Neuronal stem cell (in vitro differentiated cells): Measurements from ENCODE around the gene SFRP5.

Experiments
- DNase-seq: peaks from one replicate; pipeline ENCODE4 v3.0.0-alpha.2; 2013; ENCODE audit warnings: low spot score
- H2AFZ ChIP-seq: one replicate; pipeline ENCODE4 v1.6.1; 2013; ENCODE audit warnings: mild to moderate bottlenecking, low read length, inconsistent platforms
- H2AK5ac ChIP-seq: 2 replicates; pipeline ENCODE4 v1.6.1; 2013; ENCODE audit warnings: low read depth, mild to moderate bottlenecking, inconsistent platforms, low read length, moderate library complexity, mixed read lengths
- H2BK120ac ChIP-seq: 2 replicates; pipeline ENCODE4 v1.6.1; 2013; ENCODE audit warnings: low read depth, mild to moderate bottlenecking, inconsistent platforms, low read length, moderate library complexity, mixed read lengths
- H2BK12ac ChIP-seq: one replicate; pipeline ENCODE4 v1.6.1; 2013; ENCODE audit warnings: low read length, inconsistent platforms
- H2BK15ac ChIP-seq: 2 replicates; pipeline ENCODE4 v1.6.1; 2013; ENCODE audit warnings: mild to moderate bottlenecking, low read length, inconsistent platforms, mixed read lengths
- H2BK5ac ChIP-seq: one replicate; pipeline ENCODE4 v1.6.1; 2013; ENCODE audit warnings: inconsistent platforms, mild to moderate bottlenecking, low read length, moderate library complexity
- H3K14ac ChIP-seq: one replicate; pipeline ENCODE4 v1.6.1; 2013; ENCODE audit warnings: low read length, inconsistent platforms
- H3K18ac ChIP-seq: 2 replicates; pipeline ENCODE4 v1.6.1; 2013; ENCODE audit warnings: low read length, inconsistent platforms
- H3K23ac ChIP-seq: 2 replicates; pipeline ENCODE4 v1.6.1; 2013; ENCODE audit warnings: low read depth, mild to moderate bottlenecking, mixed read lengths, low read length, inconsistent platforms; ENCODE audit not compliant: poor library complexity
- H3K27ac ChIP-seq: replicated peaks from 3 replicates; pipeline ENCODE4 v1.5.1; 2013; ENCODE audit warnings: low read length, inconsistent platforms
- H3K27me3 ChIP-seq, 3 experiments: 2 replicates each; pipeline ENCODE4 v1.6.1; 2013; ENCODE audit warnings: low read length in 3 of 3, mild to moderate bottlenecking in 2 of 3, inconsistent platforms in 1 of 3, low read depth in 1 of 3, mixed read lengths in 1 of 3, moderate library complexity in 1 of 3; ENCODE audit not compliant: control insufficient read depth in 3 of 3, insufficient read depth in 3 of 3
- H3K36me3 ChIP-seq, 2 donors: replicated peaks in 1 of 2; 2 replicates each; pipeline ENCODE4 v1.6.1; 2013; ENCODE audit warnings: low read length in 2 of 2; ENCODE audit not compliant: control insufficient read depth in 2 of 2, insufficient read depth in 2 of 2
- H3K4ac ChIP-seq: 2 replicates; pipeline ENCODE4 v1.6.1; 2013; ENCODE audit warnings: inconsistent platforms, mild to moderate bottlenecking, low read length, moderate library complexity
- H3K4me1 ChIP-seq, 2 donors: 1 replicate in 1 of 2; 2 replicates in 1 of 2; pipeline ENCODE4 v1.6.1; 2013; ENCODE audit warnings: low read length in 2 of 2, low read depth in 1 of 2; ENCODE audit not compliant: control insufficient read depth in 2 of 2, insufficient read depth in 1 of 2
- H3K4me2 ChIP-seq: one replicate; pipeline ENCODE4 v1.6.1; 2013; ENCODE audit warnings: mild to moderate bottlenecking, low read length, inconsistent platforms; ENCODE audit not compliant: insufficient read depth, poor library complexity, severe bottlenecking
- H3K4me3 ChIP-seq, 2 donors: 2 replicates each; pipeline ENCODE4 v1.5.1; 2013; ENCODE audit warnings: low read length in 2 of 2, mild to moderate bottlenecking in 2 of 2, inconsistent platforms in 1 of 2, moderate library complexity in 1 of 2
- H3K79me1 ChIP-seq: one replicate; pipeline ENCODE4 v1.6.1; 2013; ENCODE audit warnings: low read depth, mild to moderate bottlenecking, inconsistent platforms, low read length, moderate library complexity
- H3K9ac ChIP-seq: one replicate; pipeline ENCODE4 v1.6.1; 2013; ENCODE audit warnings: mild to moderate bottlenecking, low read depth, low read length, inconsistent platforms; ENCODE audit not compliant: poor library complexity
- H3K9me3 ChIP-seq, 2 donors: replicated peaks in 1 of 2; 2 replicates each; pipeline versions ENCODE3 to v1.6.1; 2013; ENCODE audit warnings: low read length in 2 of 2, mild to moderate bottlenecking in 2 of 2, inconsistent platforms in 1 of 2, low read depth in 1 of 2, mixed read lengths in 1 of 2, moderate library complexity in 1 of 2; ENCODE audit not compliant: control insufficient read depth in 2 of 2, insufficient read depth in 1 of 2
- H4K8ac ChIP-seq: one replicate; pipeline ENCODE4 v1.6.1; 2013; ENCODE audit warnings: low read depth, mild to moderate bottlenecking, inconsistent platforms, low read length, moderate library complexity
- H4K91ac ChIP-seq: one replicate; pipeline ENCODE4 v1.6.1; 2013; ENCODE audit warnings: low read length, low read depth, mild to moderate bottlenecking, inconsistent platforms; ENCODE audit not compliant: poor library complexity
- WGBS, 2 donors: extraction: QIAGEN DNeasy Blood & Tissue Kit; methylation state at CpG; one replicate each; pipeline ENCODE4 v1.1.7; 2013; ENCODE audit warnings: missing lambda C conversion rate in 2 of 2, mixed read lengths in 1 of 2; ENCODE audit not compliant: insufficient read length in 2 of 2, insufficient replicate concordance in 1 of 2; ENCODE audit errors: extremely low coverage in 2 of 2; 5-methylcytosine and 5-hydroxymethylcytosine counted together

SFRP5 gene

DNA sequence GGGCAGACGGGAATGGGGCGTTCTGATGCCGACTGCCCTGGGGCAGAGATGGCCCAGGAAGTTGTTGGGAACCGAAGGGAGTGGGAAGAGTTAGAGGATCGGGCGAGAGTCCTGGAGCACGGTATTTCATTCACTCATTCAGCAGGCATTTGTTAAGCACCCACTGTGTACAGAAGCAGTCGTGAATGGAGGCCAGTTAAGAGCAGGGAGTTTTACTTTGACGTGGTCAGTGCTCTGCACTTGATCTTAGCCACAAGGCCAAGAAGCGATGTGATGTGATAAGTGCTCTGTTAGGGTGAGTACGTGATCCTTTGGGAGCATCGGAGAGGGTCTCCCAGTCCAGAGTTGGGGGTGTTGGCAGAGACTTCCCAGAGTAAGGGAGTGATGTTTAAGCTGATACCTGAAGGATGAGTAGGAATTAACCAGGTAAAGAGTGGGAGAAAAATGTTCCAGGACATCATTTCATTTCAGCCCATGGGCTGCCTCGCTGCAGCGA lies 34.0 kb downstream of the SFRP5 start:
- Histone ChIP-seq H2BK120ac (no peak overlapping the region), H3K9me3 (peaks cover 6 to 11% of the 10 kb centered on the region in 2 donors), H2BK12ac (no peak overlapping the region), H3K4me2 (peak overlapping the region; percentile 89), H3K23ac (no peak overlapping the region), H2BK15ac (no peak overlapping the region), H4K8ac (no peak overlapping the region), H2AK5ac (no peak overlapping the region), H3K14ac (no peak overlapping the region), H3K4me3 (peak overlapping the region; percentile 96 to 98), H2AFZ (peak overlapping the region; percentile 82), H3K18ac (no peak overlapping the region), H4K91ac (no peak overlapping the region), H3K27me3 (peaks cover 0 to 10% (median 6%) of the 10 kb centered on the region in 3 experiments), H3K9ac (no peak overlapping the region), H3K4me1 (peaks cover 6 to 10% of the 10 kb centered on the region in 2 donors), H3K79me1 (peaks cover 7% of the 10 kb centered on the region), H3K4ac (no peak overlapping the region), H3K27ac (no peak overlapping the region), H2BK5ac (no peak overlapping the region), H3K36me3 (peaks cover 6 to 36% of the 10 kb centered on the region in 2 donors)
- no peak for DNase-seq
- no CpG with 5 or more reads among the region's 14 CpGs for WGBS, 2 donors

DNA sequence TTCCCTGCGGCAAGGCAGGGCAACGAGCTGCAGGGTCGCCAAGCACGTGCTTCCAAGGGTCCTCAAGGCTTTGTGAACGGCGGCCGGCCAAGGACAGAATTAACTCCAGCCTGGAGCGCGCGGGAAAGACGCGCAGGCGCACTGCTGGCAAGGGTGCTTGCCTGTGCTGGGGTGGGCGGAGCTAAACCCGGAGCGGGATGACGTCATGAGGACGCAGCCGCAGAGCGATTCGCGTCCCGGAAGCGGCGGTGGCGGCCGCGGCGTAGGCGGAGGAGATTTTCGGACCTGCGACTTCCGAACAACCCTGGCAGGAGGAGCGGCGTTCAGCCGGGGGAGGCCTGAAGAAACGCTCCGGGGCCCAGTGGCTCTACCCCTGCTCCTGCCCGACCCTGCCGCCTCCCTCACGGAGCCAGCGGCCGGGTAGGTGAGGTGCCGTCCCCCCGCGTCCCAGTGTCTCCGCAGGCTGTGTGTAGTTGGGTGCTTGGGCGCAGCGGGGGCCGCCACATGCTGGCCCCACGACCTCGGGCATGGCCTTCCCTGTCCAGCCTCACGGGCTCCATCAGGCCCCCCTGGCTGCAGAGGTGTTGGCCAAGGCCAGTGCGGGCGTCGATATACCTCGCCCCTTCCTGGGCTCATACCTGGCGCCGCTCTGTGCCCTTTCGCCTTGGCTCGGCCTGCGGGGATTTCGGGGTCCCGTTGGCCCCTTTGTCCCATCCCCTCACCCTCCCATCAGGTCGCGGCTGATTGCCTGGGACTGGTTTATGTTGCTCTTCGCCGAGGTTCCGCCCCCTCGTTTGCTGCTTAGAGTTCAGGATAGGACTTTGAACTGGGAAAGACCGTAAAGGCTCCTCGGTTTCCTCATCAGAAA lies 34.7 kb downstream of the SFRP5 start, which contains the start of gene ZFYVE27:
ZFYVE27 (plus strand) TSS at position 227 of the 868 bp plus-strand sequence. CDS start 1,350 bp downstream, outside the sequence.
- Histone ChIP-seq H3K14ac (peak within 1 kb of the TSS; percentile 83), H2AK5ac (no peak within 1 kb of the TSS), H2BK5ac (no peak within 1 kb of the TSS), H2BK12ac (no peak within 1 kb of the TSS), H2BK120ac (no peak within 1 kb of the TSS), H3K9ac (peak within 1 kb of the TSS; percentile 97), H4K8ac (no peak within 1 kb of the TSS), H3K23ac (peak within 1 kb of the TSS; percentile 83), H3K27ac (no peak within 1 kb of the TSS), H2AFZ (peak within 1 kb of the TSS; percentile 82), H4K91ac (no peak within 1 kb of the TSS), H3K4me3 (peak within 1 kb of the TSS; percentile 96 to 98), H3K4me1 (peaks cover 6 to 10% of the 10 kb centered on the region in 2 donors), H3K27me3 (peaks cover 0 to 10% (median 6%) of the 10 kb centered on the region in 3 experiments), H3K79me1 (peaks cover 7% of the 10 kb centered on the region), H3K4me2 (peak within 1 kb of the TSS; percentile 89), H3K4ac (no peak within 1 kb of the TSS), H2BK15ac (no peak within 1 kb of the TSS), H3K36me3 (peaks cover 6 to 31% of the 10 kb centered on the region in 2 donors), H3K9me3 (peaks cover 6 to 11% of the 10 kb centered on the region in 2 donors), H3K18ac (peak within 1 kb of the TSS; percentile 87)
- WGBS, 2 donors: no CpG with 5 or more reads among the region's 72 CpGs
- peak; percentile 93 for DNase-seq

DNA sequence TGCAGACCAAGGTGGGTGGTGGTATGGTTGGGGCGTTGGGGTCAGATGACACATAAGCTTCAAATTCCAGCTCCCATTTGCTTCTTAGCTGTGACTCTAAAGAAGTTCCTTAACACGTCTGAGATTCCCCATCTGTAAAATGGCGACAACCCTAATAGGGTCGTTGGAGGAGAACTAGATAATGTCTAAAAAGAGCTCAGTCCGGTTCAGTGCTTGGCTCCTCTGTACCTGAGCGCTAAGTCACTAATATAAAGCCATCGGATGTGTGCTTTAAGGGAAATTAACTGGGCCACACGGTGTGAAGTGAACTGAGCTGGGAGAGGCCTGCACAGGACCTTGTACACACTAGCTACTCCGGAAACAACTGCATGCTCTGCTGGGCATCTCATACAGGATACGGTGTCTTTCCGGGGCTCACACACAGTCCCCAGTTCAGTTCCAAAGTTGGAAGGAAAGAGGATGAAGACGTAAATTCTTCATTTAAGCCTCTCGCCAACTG lies 35.3 kb downstream of the SFRP5 start:
- no peak overlapping the region for H3K14ac ChIP-seq
- no CpG with 5 or more reads among the region's 13 CpGs for WGBS, 2 donors
- peaks cover 6 to 10% of the 10 kb centered on the region in 2 donors for H3K4me1 ChIP-seq
- no peak overlapping the region for H2BK15ac ChIP-seq
- no peak overlapping the region for H2BK120ac ChIP-seq
- H3K9ac ChIP-seq: no peak overlapping the region
- no peak overlapping the region for H4K8ac ChIP-seq
- no peak for DNase-seq
- peaks cover 6 to 26% of the 10 kb centered on the region in 2 donors for H3K36me3 ChIP-seq
- H2AK5ac ChIP-seq: no peak overlapping the region
- H3K4ac ChIP-seq: no peak overlapping the region
- H3K4me2 ChIP-seq: no peak overlapping the region
- no peak overlapping the region for H3K27ac ChIP-seq
- H3K18ac ChIP-seq: peak overlapping the region; percentile 4
- H3K27me3 ChIP-seq: peaks cover 0 to 10% (median 6%) of the 10 kb centered on the region in 3 experiments
- H4K91ac ChIP-seq: no peak overlapping the region
- peak overlapping the region; percentile 83 for H3K23ac ChIP-seq
- peaks cover 7% of the 10 kb centered on the region for H3K79me1 ChIP-seq
- no peak overlapping the region for H3K4me3 ChIP-seq
- H2BK12ac ChIP-seq: no peak overlapping the region
- H2AFZ ChIP-seq: peak overlapping the region; percentile 82
- H2BK5ac ChIP-seq: no peak overlapping the region
- H3K9me3 ChIP-seq: peaks cover 6 to 11% of the 10 kb centered on the region in 2 donors

DNA sequence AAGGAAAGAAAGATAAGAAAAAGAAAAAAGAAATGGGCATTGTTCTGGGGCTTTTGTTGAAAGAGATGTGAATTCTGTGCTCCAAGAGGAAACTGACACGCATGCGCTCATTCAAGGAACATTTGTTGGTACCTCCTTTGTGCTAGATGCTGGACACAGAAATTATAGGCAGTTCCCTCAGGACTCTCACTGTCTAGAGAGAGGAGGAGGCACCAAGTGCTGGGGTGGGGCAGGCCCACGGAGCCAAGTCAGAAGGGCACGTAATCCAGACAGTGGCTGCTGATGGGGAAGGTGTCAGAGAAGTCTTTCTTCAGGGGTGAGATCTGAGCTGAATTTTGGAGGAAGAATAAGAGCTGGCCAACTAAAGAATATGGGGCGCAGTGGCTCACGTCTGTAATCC lies 37.8 kb downstream of the SFRP5 start:
- H2BK15ac ChIP-seq: no peak overlapping the region
- H2BK5ac ChIP-seq: no peak overlapping the region
- H4K8ac ChIP-seq: no peak overlapping the region
- no CpG with 5 or more reads among the region's 6 CpGs for WGBS, 2 donors
- H2BK12ac ChIP-seq: no peak overlapping the region
- H3K4me1 ChIP-seq: peaks cover 6 to 10% of the 10 kb centered on the region in 2 donors
- H3K27me3 ChIP-seq: peaks cover 0 to 10% (median 6%) of the 10 kb centered on the region in 3 experiments
- peaks cover 0 to 6% of the 10 kb centered on the region in 2 donors for H3K36me3 ChIP-seq
- no peak overlapping the region for H3K4ac ChIP-seq
- H3K9ac ChIP-seq: no peak overlapping the region
- H3K4me3 ChIP-seq: no peak overlapping the region
- no peak overlapping the region for H3K23ac ChIP-seq
- no peak overlapping the region for H2AK5ac ChIP-seq
- H3K18ac ChIP-seq: no peak overlapping the region
- H3K14ac ChIP-seq: no peak overlapping the region
- H2BK120ac ChIP-seq: no peak overlapping the region
- no peak overlapping the region for H4K91ac ChIP-seq
- H3K79me1 ChIP-seq: peaks cover 7% of the 10 kb centered on the region
- H3K27ac ChIP-seq: no peak overlapping the region
- peaks cover 6 to 11% of the 10 kb centered on the region in 2 donors for H3K9me3 ChIP-seq
- DNase-seq: no peak
- H3K4me2 ChIP-seq: no peak overlapping the region
- no peak overlapping the region for H2AFZ ChIP-seq
